Limb (tissue), 2 donors: ENCODE data around the gene ZNHIT6.

ENCODE experiments used
- DNase-seq, 2 donors: peaks; one replicate each; pipeline ENCODE4 v3.0.0-alpha.2; 2016; ENCODE audit errors: extremely low spot score in 2 of 2

ZNHIT6 gene

DNA sequence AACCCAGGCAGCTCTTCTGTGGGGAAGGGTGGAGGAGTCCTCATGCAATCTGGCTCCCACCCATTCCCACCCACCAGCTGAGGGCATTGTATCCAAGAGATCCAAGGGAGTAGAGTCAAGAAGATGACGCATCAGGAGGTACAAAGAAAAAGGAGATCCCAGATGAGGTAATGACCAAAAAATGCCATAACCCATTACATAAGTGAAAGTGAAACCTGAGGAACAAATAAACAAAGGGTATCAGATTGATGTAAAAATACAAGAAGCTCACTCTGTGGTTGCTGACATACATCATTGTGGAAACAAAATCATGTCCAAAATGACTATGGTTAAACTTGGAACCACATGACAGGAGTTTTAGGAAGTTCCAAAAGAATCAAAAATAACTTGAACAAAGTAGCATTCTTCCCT lies 85.2 kb downstream of the ZNHIT6 start:
- DNase-seq: no peak

DNA sequence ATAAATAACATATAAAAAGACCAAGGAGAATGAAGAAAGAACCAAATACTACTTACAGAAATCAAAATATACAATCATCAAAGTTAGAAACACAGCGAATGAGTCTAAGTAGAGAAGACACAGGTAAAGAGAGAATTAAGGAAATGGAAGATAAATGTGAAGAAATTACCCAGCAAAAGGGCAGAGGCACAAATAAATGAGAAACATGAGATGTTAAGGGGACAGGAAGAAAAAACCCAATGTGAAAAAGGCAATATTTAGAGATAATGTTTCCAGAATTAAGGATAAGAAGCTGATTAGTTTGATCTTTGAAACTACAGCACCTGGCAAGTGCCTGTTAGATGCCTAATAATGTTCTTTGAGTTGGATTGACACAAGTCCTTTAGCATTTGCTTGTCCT lies 86.8 kb downstream of the ZNHIT6 start:
- DNase-seq: no peak

GRCh38 chr1:85617633-85618100 lies 90.6 kb downstream of the ZNHIT6 start:
- no peak for DNase-seq

DNA sequence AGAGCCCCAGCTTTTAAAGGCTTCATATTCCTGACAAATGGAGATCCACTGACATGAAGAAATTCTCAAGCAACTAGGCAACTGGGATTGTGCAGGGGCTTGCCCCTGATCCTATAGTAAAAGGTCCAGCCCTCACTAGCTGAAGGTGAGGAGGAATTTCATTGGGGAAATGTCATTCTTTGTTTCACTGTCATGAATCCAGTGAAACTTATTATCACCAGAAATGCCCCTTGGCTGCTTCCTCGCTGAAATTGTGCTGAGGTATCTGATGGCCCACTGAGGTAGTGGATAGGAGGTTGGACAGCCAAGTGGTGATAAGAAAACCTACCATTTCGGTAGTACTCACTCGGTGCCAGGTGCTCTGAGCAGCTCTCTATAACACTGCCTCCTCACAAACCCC lies 91.5 kb downstream of the ZNHIT6 start:
- no peak for DNase-seq

- DNase-seq: no peak
Measured at GRCh38 chr1:85616364-85616705, 91.9 kb downstream of the ZNHIT6 start.

- peak; percentile 55 to 60 for DNase-seq
Measured at GRCh38 chr1:85615586-85616363, 92.5 kb downstream of the ZNHIT6 start.

DNA sequence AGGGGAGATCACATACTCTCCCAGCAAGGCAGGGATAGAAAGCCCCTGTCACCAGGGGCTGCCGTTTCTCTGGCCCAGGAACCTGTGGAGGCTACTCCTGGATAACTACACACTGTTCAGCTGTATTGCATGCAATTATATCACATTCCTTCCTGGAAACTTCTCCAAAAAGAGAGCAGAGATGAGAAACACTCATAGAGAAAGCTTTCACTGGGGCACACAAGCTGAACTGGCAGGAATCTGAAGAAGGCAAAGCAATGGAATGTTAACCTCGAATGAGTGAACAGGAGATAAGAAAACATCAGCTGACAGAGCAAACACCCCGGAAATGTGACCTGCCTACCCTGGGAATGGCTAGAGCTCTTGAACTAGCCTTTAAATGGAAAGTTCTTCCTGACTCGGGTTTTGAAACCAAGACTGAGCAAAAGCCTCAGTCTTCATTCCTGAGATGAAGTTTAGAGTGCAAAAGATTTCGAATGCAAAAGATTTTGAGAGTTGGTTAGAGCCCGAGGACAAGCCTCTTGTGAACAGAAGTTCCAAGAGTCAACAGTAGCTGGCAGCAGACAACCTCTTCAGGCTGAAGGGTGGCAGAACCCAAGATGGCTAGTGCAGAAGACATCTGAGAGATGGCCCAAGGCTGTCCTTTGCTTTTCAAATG lies 95.4 kb downstream of the ZNHIT6 start:
- DNase-seq: no peak

- peak; percentile 52 to 66 for DNase-seq
Measured at GRCh38 chr1:85611856-85612255, 96.4 kb downstream of the ZNHIT6 start.

GRCh38 chr1:85611425-85611824 lies 96.8 kb downstream of the ZNHIT6 start:
- peak in 1 of 2 donors; percentile 36 for DNase-seq

DNA sequence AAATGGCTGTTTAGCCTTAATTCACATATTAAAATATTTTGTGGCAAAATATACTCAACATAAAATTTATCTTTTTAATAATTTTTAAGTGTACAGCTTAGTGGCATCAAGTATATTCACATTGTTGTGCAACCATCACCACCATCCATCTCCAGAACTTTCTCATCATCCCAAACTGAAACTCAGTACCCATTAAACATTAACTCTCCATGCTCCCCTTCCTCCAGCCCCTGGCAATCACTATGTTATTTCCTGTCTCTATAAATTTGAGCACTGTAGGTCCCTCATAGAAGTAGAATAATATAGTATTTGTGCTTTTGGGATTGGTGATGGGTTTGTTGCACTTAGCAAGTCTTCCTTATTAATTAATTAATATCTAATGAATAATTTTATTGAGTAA lies 98.3 kb downstream of the ZNHIT6 start:
- DNase-seq: no peak

DNA sequence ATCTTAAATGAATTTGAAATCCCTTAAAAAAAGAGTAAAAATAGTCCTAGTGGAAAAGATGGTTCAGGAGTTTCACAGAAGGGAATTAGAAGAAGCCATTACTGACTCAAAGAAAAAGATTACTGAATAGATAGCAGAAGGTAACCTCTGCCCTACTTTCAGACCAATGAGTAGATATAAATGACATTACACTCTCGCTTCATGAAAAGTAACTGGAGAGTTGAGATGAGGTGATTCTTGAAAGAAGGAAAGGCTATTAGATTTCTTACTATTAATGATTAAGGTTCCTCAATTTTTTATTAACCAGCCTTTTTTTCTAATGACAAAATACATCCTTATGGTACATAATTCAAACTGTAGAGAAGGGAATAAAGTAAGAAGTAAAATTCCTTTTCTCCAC lies 99.4 kb downstream of the ZNHIT6 start:
- no peak for DNase-seq

- DNase-seq: no peak
Measured at GRCh38 chr1:85607921-85608265, 100.3 kb downstream of the ZNHIT6 start.

- DNase-seq: no peak
Measured at GRCh38 chr1:85607126-85607920, 100.9 kb downstream of the ZNHIT6 start.

GRCh38 chr1:85606414-85606800 lies 101.8 kb downstream of the ZNHIT6 start:
- DNase-seq: no peak

DNA sequence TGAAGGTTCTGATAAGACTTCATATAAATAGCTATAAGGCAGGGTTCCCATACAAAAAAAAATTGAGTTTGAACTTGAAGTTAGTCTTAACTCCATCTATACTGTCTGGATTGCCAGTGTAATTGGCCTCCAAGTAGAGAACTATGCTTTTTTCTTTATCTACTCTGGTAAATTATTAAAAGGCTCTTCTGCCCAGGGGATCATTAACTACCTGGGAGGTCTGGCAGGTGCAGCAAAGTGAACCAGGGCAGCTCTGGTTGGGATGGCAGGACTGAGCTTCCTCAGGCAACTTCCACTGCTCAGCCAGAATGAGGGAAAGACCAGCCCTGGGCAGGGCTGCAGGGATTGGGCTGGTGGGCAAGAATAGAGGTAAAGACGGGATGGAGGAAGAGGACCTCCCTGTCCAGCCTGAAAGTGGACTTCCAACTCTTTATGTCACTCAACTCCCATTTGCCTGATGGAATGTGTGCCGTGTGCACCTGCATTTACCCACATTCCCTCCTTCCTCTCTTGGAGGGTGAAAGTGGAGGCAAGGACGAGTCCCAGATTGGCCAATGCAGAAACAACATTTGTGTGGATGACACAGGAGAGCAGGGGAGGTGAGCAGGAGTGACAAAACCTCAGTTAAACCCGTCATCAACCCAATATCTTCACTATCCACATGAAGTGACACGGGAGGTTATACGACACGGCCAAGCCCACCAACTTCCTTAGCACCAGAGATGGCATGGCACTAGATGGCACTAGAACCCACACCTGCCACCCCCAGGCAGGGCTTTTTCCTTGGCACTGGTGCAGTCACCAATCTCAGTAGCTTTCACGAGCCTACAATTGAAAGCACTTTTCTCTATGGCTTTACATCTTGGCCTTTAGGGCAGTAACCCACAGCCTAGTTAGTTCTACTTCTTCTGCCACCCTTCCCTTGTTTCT lies 102.5 kb downstream of the ZNHIT6 start:
- DNase-seq: no peak

DNA sequence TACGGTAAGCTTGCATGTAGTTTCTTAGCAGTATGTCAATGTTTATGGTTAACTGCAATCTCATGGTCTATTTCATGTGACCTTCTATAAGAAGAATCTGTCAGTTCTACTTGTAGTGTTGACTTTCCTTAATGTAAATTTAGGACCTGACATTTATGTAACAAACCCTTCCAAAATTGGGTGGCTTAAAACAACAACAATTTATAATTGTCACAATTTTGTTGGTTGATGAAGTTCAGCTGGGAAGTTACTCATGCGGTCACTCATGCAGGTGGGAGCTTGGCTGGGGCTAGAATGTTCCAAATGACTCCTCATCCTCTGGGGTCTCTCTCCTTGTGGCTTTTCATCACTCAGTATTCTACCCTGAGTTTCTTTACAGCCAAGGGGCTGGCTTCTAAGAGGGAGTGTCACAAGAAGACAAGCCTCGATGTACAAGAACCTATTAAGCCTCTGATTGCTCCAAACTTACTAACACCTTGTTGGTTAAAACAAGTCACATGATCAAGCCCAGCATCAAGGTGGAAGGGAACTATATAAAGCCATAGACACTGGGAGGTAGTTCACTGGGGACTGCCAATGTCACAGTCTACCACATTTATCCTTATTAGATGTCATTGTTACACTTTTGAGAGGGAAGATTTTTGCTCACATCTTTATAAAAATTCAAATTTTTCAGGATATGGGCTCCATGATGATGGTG lies 103.8 kb downstream of the ZNHIT6 start:
- DNase-seq: no peak

- DNase-seq: no peak
Measured at GRCh38 chr1:85603086-85603880, 105.0 kb downstream of the ZNHIT6 start.

GRCh38 chr1:85602571-85602970 lies 105.7 kb downstream of the ZNHIT6 start:
- no peak for DNase-seq

DNA sequence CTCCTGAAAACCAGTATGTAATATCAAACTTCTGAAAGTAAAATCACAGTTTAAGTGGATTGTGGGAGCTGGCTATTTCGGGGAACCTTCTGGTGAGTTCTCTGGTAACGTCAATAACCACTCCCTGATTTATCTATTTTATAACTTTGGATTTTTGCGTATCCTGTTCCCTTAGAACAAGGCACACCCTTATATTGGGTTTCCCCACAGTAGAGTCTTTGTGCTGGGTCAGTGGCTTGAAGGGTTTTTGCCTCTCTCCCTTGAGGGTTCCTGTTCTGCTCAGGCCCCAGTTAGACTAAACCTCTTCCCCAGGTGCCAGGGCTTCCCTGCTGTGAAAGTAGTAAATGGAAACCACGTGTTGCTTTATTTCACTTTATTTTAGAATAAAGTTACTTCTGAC lies 106.3 kb downstream of the ZNHIT6 start:
- no peak for DNase-seq

- DNase-seq: no peak
Measured at GRCh38 chr1:85599681-85600080, 108.6 kb downstream of the ZNHIT6 start.
